K562 (cell line): Measurements from ENCODE around the gene FBN1. TPM values are rescaled to one million over a fixed set of nuclear protein-coding genes. Genes with fewer than 3 reads are reported as not detected.

Experiments used
- ATAC-seq: fragments of 200-7000 bp; cut with Tn5 transposase; 3 replicates; pipeline ENCODE4 v1.9.1; 2020; ENCODE audit warnings: moderate library complexity
- BruUV-seq: library from RNA; stranded (reverse); fragments of 400-500 nt; replicated peaks from 2 replicates; lab custom pipeline; 2021; lab: Mats Ljungman, UMichigan
- CTCF ChIA-PET: fragments of 300-600 bp; formaldehyde crosslinking; extraction: SDS; loops from one replicate; lab custom pipeline; 2021; ENCODE audit warnings: low intra/inter-chr PET ratio; lab: Yijun Ruan, JAX
- POLR2A ChIA-PET: fragments of 300-600, 350-650 bp; sonication (Branson Sonifier 250); formaldehyde crosslinking; extraction: SDS; loops from one replicate; lab custom pipeline; 2021; ENCODE audit warnings: antibody characterized with exemption, inconsistent platforms; lab: Yijun Ruan, JAX
- DNase-seq, 4 experiments: peaks; one replicate each; pipeline versions ENCODE4 v3.0.0 to v3.0.0-alpha.2; 2011 to 2018; ENCODE audit warnings: low spot score in 3 of 4, mixed read lengths in 3 of 4; ENCODE audit errors: extremely low read depth in 1 of 4
- FAIRE-seq: peaks from 2 replicates; lab custom pipeline; 2011; peaks lifted over from hg19 to GRCh38; lab: Jason Lieb, UNC
- H2AFZ ChIP-seq: 2 replicates; pipeline ENCODE4 v1.6.0; 2011; ENCODE audit warnings: low read depth, low read length, control low read depth, inconsistent platforms
- H3K27ac ChIP-seq: fragments of 200-600 bp; 3 replicates; pipeline ENCODE4 v1.8.0; 2011; ENCODE audit warnings: low read depth, mild to moderate bottlenecking, control low read depth, inconsistent platforms, low read length, moderate library complexity, mixed read lengths; ENCODE audit errors: extremely low read depth
- H3K27me3 ChIP-seq, 2 experiments: fragments of 300-600 bp in 1 of 2; 2 replicates in 1 of 2; 3 replicates in 1 of 2; pipeline versions ENCODE4 v1.6.0 to v1.8.0; 2011; ENCODE audit warnings: inconsistent platforms in 2 of 2, low read length in 2 of 2, mild to moderate bottlenecking in 1 of 2, mixed read lengths in 1 of 2, moderate library complexity in 1 of 2; ENCODE audit not compliant: control insufficient read depth in 2 of 2, insufficient read depth in 2 of 2
- H3K36me3 ChIP-seq: fragments of 300-600 bp; 3 replicates; pipeline ENCODE4 v1.8.0; 2011; ENCODE audit warnings: mild to moderate bottlenecking, low read length, inconsistent platforms; ENCODE audit not compliant: control insufficient read depth, insufficient read depth
- H3K4me1 ChIP-seq, 2 experiments: fragments of 200-600 bp in 1 of 2; replicated peaks in 1 of 2; 2 replicates in 1 of 2; 3 replicates in 1 of 2; pipeline versions ENCODE4 v1.5.1 to v1.8.0; 2011; ENCODE audit warnings: inconsistent platforms in 2 of 2, low read length in 2 of 2, mild to moderate bottlenecking in 1 of 2, mixed read lengths in 1 of 2, moderate library complexity in 1 of 2; ENCODE audit not compliant: control insufficient read depth in 2 of 2, insufficient read depth in 2 of 2
- H3K4me2 ChIP-seq: 2 replicates; pipeline ENCODE4 v1.6.1; 2011; ENCODE audit warnings: low read length, control low read depth, inconsistent platforms, mixed read lengths; ENCODE audit not compliant: insufficient read depth
- H3K4me3 ChIP-seq: fragments of 200-600 bp; sonication (generic), shearing (Covaris generic); 2 replicates; pipeline ENCODE4 v1.5.1; 2016; ENCODE audit warnings: control low read depth, inconsistent platforms
- H3K79me2 ChIP-seq: fragments of 200-600 bp; 3 replicates; pipeline ENCODE4 v1.8.0; 2011; ENCODE audit warnings: low read length, inconsistent platforms; ENCODE audit not compliant: control insufficient read depth, insufficient read depth
- H3K9ac ChIP-seq, 2 experiments: 2 replicates each; pipeline versions ENCODE4 v1.6.0 to v1.6.1; 2011; ENCODE audit warnings: low read depth in 2 of 2, low read length in 2 of 2, control low read depth in 1 of 2, inconsistent platforms in 1 of 2, mild to moderate bottlenecking in 1 of 2, mixed read lengths in 1 of 2; ENCODE audit not compliant: insufficient read depth in 1 of 2
- H3K9me1 ChIP-seq: one replicate; pipeline ENCODE4 v1.6.0; 2011; ENCODE audit warnings: inconsistent platforms, mild to moderate bottlenecking, low read length, moderate library complexity; ENCODE audit not compliant: control insufficient read depth, insufficient read depth
- H3K9me3 ChIP-seq: replicated peaks from 2 replicates; pipeline ENCODE4 v1.5.1; 2011; ENCODE audit warnings: low read depth, low read length, inconsistent platforms; ENCODE audit not compliant: control insufficient read depth, insufficient read depth
- H4K20me1 ChIP-seq: replicated peaks from 2 replicates; pipeline ENCODE4 v1.6.1; 2011; ENCODE audit warnings: low read length, inconsistent platforms, mixed read lengths; ENCODE audit not compliant: control insufficient read depth, insufficient read depth
- EGR1 ChIP-seq: fragments of 450-650 bp; conservative IDR thresholded peaks from 2 replicates; pipeline ENCODE4 v1.6.1; 2017; ENCODE audit warnings: mild to moderate bottlenecking
- GATA2 ChIP-seq: sonication (generic); formaldehyde crosslinking; IDR thresholded peaks from 2 replicates; pipeline ENCODE4 v1.4.0; 2020; ENCODE audit warnings: mild to moderate bottlenecking, missing genetic modification reagents
- HMG20A ChIP-seq: fragments of 450-650 bp; formaldehyde crosslinking; conservative IDR thresholded peaks from 2 replicates; pipeline ENCODE4 v1.4.0; 2020; ENCODE audit warnings: mild to moderate bottlenecking, mixed read lengths
- MITF ChIP-seq: IDR thresholded peaks from 2 replicates; pipeline ENCODE4 v1.6.1; 2014; ENCODE audit warnings: antibody characterized with exemption
- MXD1 ChIP-seq: fragments of 250-450 bp; sonication (Bioruptor Pico); IDR thresholded peaks from 2 replicates; pipeline ENCODE4 v1.8.0; 2021; ENCODE audit warnings: borderline replicate concordance, mild to moderate bottlenecking, moderate library complexity; ENCODE audit not compliant: poor library complexity, severe bottlenecking
- RBM34 ChIP-seq: fragments of 200-400 bp; formaldehyde crosslinking; IDR thresholded peaks from 2 replicates; pipeline ENCODE4 v1.6.1; 2018; ENCODE audit warnings: low read length, borderline replicate concordance; ENCODE audit not compliant: insufficient read depth
- RFX7 ChIP-seq: fragments of 250-450 bp; sonication (Bioruptor Pico); IDR thresholded peaks from 2 replicates; pipeline ENCODE4 v1.5.1; 2021; ENCODE audit warnings: mild to moderate bottlenecking
- ZNF583 ChIP-seq: fragments of 250-450 bp; sonication (Bioruptor Pico); IDR thresholded peaks from 2 replicates; pipeline ENCODE4 v1.4.0; 2020
- WGBS: fragments of 100-300 bp; shearing (Covaris generic); methylation state at CpG from one replicate; pipeline ENCODE4 v1.1.6; 2016; ENCODE audit warnings: low coverage, mixed read lengths; ENCODE audit not compliant: insufficient coverage; ENCODE audit errors: missing lambda C conversion rate; 5-methylcytosine and 5-hydroxymethylcytosine counted together
- in situ Hi-C: fragments of 300-500 bp; cut with MboI; formaldehyde crosslinking; loops from 4 replicates; pipeline ENCODE4 v1.15.0; 2018; ENCODE audit warnings: inconsistent platforms, mixed read lengths
- intact Hi-C: fragments of 100-400 bp; cut with micrococcal nuclease; formaldehyde crosslinking; loops from 2 replicates; pipeline ENCODE4 v1.14.2; 2022
- polyA plus RNA-seq, 8 experiments: library from polyadenylated mRNA; depleted of rRNA in 4 of 8; stranded (reverse) in 5 of 8; unstranded in 3 of 8; fragments of >200 nt; fragmentation: Nextera tagmentation in 2 of 8; fragmentation: Illumina TruSeq in 1 of 8; extraction: Ambion mirVana in 2 of 8; extraction: Trizol in 1 of 8; gene quantifications; 2 replicates each; pipeline versions ENCODE4 v1.2.1 to v1.2.3, GENCODE V29; 2011 to 2014; ENCODE audit warnings: inconsistent platforms in 1 of 8, missing spikeins in 1 of 8
- total RNA-seq, 7 experiments: library from RNA; depleted of rRNA in 6 of 7; stranded (reverse); fragments of >200 nt in 6 of 7; fragmentation: Illumina TruSeq in 2 of 7; extraction: Trizol in 2 of 7; gene quantifications; 2 replicates each; pipeline versions ENCODE4 v1.2.1 to v1.2.3, GENCODE V29; 2011 to 2021; ENCODE audit warnings: low replicate concordance in 1 of 7
- TF ChIP-seq, protein P1 (sequence below): fragments of 450-650 bp; IDR thresholded peaks from 2 replicates; pipeline ENCODE4 v1.6.1; 2016
- TF ChIP-seq, protein P2 (sequence below), 2 experiments: fragments of 450-650 bp; IDR thresholded peaks; 2 replicates each; pipeline ENCODE4 v1.6.1; 2018; ENCODE audit warnings: mild to moderate bottlenecking in 2 of 2, low read depth in 1 of 2; ENCODE audit not compliant: partially characterized antibody in 2 of 2
- TF ChIP-seq, protein P3 (sequence below), 2 experiments: IDR thresholded peaks in 1 of 2; conservative IDR thresholded peaks in 1 of 2; 2 replicates each; pipeline ENCODE4 v1.6.1; 2016; ENCODE audit warnings: low read depth in 2 of 2, mild to moderate bottlenecking in 1 of 2, missing compliant biosample characterization in 1 of 2, missing genetic modification characterization in 1 of 2, moderate library complexity in 1 of 2

FBN1 gene
- total and polyA plus RNA-seq, 9 of the 15 experiments (the other 6 are each of a cell fraction or from before 2014, with no cell fraction given), result 0.15 to 1.2 (median 0.60) TPM

- CTCF ChIA-PET, result no interaction called here
- 14% methylated on average over 8 of the region's 8 CpGs for WGBS
- POLR2A ChIA-PET, result interaction anchor here (1.2 to 1.5 kb wide), 2 partner anchors 8 to 14 kb away, joined by 3 read pairs; no protein-coding TSS in a partner anchor
- Histone ChIP-seq H2AFZ (no peak overlapping the region), H3K4me2 (no peak overlapping the region), H4K20me1 (no peaks in the 10 kb centered on the region), H3K9me3 (no peaks in the 10 kb centered on the region), H3K9ac (no peak overlapping the region; a peak in 1 of 4 replicates), H3K4me1 (no peaks in the 10 kb centered on the region; a peak in 1 of 5 replicates), H3K4me3 (no peak overlapping the region), H3K79me2 (no peaks in the 10 kb centered on the region), H3K9me1 (no peaks in the 10 kb centered on the region), H3K27ac (no peak overlapping the region), H3K27me3 (peaks cover 6% of the 10 kb centered on the region in 2 experiments; a peak in 2 of 5 replicates), H3K36me3 (no peaks in the 10 kb centered on the region)
- DNase-seq (no peak), ATAC-seq (no peak; the same call in 2 of the 3 replicates), FAIRE-seq (no peak)
- in situ Hi-C loops, result no loop called here
- no TSS peak for BruUV-seq
- intact Hi-C loops, result no loop called here
- TF ChIP-seq MXD1 (CRISPR knock-in tag) (no peak), RBM34 (no peak), RFX7 (CRISPR knock-in tag) (no peak), EGR1 (no peak), HMG20A (CRISPR knock-in tag) (no peak), ZNF583 (CRISPR knock-in tag) (no peak), MITF (no peak), GATA2 (no peak)
- TF ChIP-seq, protein P1, sequence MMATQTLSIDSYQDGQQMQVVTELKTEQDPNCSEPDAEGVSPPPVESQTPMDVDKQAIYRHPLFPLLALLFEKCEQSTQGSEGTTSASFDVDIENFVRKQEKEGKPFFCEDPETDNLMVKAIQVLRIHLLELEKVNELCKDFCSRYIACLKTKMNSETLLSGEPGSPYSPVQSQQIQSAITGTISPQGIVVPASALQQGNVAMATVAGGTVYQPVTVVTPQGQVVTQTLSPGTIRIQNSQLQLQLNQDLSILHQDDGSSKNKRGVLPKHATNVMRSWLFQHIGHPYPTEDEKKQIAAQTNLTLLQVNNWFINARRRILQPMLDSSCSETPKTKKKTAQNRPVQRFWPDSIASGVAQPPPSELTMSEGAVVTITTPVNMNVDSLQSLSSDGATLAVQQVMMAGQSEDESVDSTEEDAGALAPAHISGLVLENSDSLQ, result peak; percentile 36; the same call in 1 of the 2 replicates
- TF ChIP-seq, protein P2, sequence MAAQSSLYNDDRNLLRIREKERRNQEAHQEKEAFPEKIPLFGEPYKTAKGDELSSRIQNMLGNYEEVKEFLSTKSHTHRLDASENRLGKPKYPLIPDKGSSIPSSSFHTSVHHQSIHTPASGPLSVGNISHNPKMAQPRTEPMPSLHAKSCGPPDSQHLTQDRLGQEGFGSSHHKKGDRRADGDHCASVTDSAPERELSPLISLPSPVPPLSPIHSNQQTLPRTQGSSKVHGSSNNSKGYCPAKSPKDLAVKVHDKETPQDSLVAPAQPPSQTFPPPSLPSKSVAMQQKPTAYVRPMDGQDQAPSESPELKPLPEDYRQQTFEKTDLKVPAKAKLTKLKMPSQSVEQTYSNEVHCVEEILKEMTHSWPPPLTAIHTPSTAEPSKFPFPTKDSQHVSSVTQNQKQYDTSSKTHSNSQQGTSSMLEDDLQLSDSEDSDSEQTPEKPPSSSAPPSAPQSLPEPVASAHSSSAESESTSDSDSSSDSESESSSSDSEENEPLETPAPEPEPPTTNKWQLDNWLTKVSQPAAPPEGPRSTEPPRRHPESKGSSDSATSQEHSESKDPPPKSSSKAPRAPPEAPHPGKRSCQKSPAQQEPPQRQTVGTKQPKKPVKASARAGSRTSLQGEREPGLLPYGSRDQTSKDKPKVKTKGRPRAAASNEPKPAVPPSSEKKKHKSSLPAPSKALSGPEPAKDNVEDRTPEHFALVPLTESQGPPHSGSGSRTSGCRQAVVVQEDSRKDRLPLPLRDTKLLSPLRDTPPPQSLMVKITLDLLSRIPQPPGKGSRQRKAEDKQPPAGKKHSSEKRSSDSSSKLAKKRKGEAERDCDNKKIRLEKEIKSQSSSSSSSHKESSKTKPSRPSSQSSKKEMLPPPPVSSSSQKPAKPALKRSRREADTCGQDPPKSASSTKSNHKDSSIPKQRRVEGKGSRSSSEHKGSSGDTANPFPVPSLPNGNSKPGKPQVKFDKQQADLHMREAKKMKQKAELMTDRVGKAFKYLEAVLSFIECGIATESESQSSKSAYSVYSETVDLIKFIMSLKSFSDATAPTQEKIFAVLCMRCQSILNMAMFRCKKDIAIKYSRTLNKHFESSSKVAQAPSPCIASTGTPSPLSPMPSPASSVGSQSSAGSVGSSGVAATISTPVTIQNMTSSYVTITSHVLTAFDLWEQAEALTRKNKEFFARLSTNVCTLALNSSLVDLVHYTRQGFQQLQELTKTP (IDR thresholded peaks at IDR 0.05; ENCODE audit: low read depth in 1 of 2, partially characterized antibody in 2 of 2), result no peak
- TF ChIP-seq, protein P3, sequence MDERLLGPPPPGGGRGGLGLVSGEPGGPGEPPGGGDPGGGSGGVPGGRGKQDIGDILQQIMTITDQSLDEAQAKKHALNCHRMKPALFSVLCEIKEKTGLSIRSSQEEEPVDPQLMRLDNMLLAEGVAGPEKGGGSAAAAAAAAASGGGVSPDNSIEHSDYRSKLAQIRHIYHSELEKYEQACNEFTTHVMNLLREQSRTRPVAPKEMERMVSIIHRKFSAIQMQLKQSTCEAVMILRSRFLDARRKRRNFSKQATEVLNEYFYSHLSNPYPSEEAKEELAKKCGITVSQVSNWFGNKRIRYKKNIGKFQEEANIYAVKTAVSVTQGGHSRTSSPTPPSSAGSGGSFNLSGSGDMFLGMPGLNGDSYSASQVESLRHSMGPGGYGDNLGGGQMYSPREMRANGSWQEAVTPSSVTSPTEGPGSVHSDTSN (CRISPR knock-in tag; IDR thresholded peaks at IDR 0.05; ENCODE audit: low read depth), result no peak
- TF ChIP-seq, protein P3 (tag; conservative IDR thresholded peaks at IDR 0.05; ENCODE audit: low read depth), result peak; percentile 64
Observed at GRCh38 chr15:48406266-48406891, 239.1 kb downstream of the FBN1 start.
